GM18519 (cell line): ENCODE results near the gene AKT1.

Source experiments
- ATAC-seq: cut with Tn5 transposase; IDR thresholded peaks from one replicate; pipeline ENCODE4 v1.9.1; 2021; ENCODE audit warnings: mild to moderate bottlenecking, moderate library complexity; ENCODE audit not compliant: unreplicated experiment, low FRiP score

The AKT1 gene

DNA sequence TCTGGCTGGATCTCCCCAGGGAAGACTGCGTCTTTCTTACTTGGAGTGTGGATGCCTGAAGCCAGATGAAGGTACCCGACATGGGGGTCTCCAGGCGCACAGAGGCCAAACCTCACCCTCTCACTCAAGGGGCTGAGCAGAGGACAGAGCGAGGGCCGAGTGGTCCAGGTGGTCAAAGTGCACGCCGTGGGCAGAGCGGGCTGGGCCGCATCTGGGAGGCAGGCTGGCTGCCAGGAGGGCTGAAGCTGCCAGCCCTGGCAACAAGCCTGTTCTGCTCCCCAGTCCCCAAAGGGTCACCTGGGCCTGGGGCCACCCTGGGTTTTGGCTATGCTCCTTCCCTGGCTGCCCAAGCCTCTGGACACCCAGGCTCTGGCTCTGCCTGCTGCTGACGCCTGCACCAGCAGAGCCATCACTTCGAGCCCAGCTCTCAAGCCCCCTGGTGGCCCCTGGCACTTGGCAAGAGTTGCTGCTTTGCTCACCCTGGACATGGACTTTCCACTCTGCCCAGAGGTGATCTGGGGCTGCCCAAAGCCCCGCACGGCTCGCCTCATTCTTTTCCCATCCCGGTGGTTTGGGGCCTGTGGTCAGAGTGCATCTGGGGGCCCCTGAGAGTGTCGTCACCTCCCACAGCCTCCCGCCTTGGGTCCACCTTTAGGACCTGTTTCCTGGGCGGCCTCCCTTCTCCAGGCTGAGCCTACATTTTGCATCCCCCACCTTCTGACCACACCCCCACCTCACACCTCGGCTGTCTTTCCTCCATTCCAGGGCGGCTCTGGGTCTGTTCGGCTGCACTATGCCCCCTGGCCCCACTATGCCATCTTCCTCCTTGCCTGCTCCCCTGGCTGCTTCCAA is 68.7 kb downstream of the AKT1 start:
- ATAC-seq = no peak

DNA sequence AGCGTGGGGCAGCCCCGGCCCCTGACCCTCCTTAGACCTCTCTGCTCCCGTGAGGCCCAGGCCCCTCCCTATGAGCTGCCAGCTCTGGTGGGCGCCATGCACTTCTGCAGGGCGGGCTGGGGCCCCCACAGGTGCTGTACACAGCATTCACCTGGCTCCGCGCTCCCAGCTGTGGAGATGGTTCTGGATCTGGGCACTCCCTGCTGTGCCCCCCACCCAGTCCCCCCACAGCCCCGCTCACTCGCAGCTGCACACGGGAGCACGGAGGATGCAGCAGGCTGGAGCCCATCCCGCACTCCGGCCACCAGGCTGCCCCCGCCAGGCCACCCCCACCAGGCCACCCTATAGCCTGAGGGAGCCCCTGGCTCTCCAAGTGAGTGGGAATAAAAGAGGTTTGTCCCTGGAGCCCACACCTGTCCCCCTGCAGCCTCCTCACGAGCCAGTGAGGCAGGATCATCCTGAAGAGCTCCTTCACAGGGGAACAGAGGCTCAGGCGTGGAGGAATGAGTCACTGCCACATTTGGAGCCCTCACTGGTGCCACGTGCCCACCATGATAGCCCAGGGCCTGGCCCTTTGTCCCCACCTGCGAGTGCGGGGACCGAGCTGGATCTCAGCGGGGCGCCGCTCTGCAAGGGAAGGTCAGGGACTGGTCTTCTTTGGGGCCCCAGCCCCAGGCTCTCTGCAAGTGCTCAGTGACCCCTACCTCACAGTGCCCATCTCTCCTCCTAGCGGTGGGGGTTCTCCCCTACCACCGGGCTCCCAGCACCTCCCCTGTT is 69.6 kb downstream of the AKT1 start:
- no peak for ATAC-seq

- no peak for ATAC-seq
Observed at GRCh38 chr14:104724981-104725771, 70.4 kb downstream of the AKT1 start.

- no peak for ATAC-seq
Observed at GRCh38 chr14:104724407-104724980, 71.1 kb downstream of the AKT1 start.

DNA sequence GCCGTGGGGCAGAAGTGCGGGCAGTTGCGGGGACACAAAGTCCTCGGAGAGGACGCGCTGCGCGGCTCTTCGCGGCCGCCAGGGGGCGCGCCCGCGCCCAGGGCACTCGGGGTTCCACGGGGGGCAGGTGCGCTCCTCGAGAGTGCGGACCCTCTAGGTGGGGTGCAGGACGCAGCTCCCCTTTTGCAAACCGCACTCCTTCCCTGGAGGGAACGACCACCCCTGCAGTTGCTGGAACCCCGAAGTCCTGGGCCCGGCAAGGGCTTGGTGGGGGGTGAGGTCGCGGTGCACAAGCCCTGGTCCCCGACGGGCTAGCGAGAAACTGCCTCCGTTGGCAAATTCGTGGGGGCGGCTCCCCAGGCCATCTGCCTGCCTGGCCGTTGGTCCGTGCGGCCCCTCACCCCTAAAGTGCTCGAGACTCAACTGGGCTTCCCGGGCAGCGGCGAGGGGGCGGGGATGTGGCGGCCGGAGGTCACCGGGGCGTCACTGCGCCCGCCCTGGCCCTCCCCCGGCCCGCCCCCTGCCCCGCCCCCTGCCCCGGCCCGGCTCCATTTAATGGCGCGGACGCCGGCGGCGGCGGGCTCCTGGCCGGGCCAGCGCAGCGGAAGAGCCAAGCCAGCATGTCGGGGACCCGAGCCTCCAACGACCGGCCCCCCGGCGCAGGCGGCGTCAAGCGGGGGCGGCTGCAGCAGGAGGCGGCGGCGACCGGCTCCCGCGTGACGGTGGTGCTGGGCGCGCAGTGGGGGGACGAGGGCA is 71.7 kb downstream of the AKT1 start, which contains the start of gene ADSS1:
TSS of gene ADSS1 (plus strand) at position 579 of the 756 bp plus-strand sequence. CDS start at position 621, 42 bp downstream.
- ATAC-seq = no peak

- ATAC-seq = no peak
Observed at GRCh38 chr14:104722938-104723650, 72.5 kb downstream of the AKT1 start.

GRCh38 chr14:104721505-104722431 is 73.8 kb downstream of the AKT1 start:
- ATAC-seq = no peak
